GM12892 (cell line): Measurements from ENCODE around the gene PABPN1.

Experiments used
- POLR2AphosphoS5 ChIP-seq: IDR thresholded peaks from 2 replicates; pipeline ENCODE4 v1.6.1; 2011; ENCODE audit warnings: low read depth, low read length, control low read depth
- TAF1 ChIP-seq: IDR thresholded peaks from 2 replicates; pipeline ENCODE4 v1.6.1; 2011; ENCODE audit warnings: low read depth, mild to moderate bottlenecking, control low read depth, low read length, borderline replicate concordance

GRCh38 chr14:23310546-23310945, 10.7 kb upstream of the PABPN1 start:
- TF ChIP-seq TAF1 = no peak
- no peak for TF ChIP-seq POLR2AphosphoS5
